Testis (tissue), 2 donors: ENCODE results near the gene HOXA3.

Experiments
- POLR2A ChIP-seq: fragments of 450-650 bp; IDR thresholded peaks from one replicate; pipeline ENCODE4 v1.6.1; 2017; ENCODE audit warnings: antibody characterized with exemption, mild to moderate bottlenecking, moderate library complexity
- TF ChIP-seq, protein P1 (sequence below), 3 experiments: fragments of 450-650 bp in 2 of 3; fragments of 200-600 bp in 1 of 3; sonication (generic) in 1 of 3; IDR thresholded peaks; one replicate each; pipeline ENCODE4 v1.5.1; 2016 to 2019; ENCODE audit warnings: antibody characterized with exemption in 3 of 3, mild to moderate bottlenecking in 2 of 3, moderate library complexity in 1 of 3

- TF ChIP-seq, protein P1, sequence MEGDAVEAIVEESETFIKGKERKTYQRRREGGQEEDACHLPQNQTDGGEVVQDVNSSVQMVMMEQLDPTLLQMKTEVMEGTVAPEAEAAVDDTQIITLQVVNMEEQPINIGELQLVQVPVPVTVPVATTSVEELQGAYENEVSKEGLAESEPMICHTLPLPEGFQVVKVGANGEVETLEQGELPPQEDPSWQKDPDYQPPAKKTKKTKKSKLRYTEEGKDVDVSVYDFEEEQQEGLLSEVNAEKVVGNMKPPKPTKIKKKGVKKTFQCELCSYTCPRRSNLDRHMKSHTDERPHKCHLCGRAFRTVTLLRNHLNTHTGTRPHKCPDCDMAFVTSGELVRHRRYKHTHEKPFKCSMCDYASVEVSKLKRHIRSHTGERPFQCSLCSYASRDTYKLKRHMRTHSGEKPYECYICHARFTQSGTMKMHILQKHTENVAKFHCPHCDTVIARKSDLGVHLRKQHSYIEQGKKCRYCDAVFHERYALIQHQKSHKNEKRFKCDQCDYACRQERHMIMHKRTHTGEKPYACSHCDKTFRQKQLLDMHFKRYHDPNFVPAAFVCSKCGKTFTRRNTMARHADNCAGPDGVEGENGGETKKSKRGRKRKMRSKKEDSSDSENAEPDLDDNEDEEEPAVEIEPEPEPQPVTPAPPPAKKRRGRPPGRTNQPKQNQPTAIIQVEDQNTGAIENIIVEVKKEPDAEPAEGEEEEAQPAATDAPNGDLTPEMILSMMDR (IDR thresholded peaks at IDR 0.05), result no peak
- TF ChIP-seq POLR2A, result no peak
Observed at GRCh38 chr7:27071622-27072390, 80.6 kb downstream of the HOXA3 start.
